IMR-90 (cell line): Measurements from ENCODE around the gene GPR183. TPM values are rescaled to one million over a fixed set of nuclear protein-coding genes. Genes with fewer than 3 reads are reported as not detected.

Experiments
- ATAC-seq: fragments of 200-7000 bp; cut with Tn5 transposase; 2 replicates; pipeline ENCODE4 v1.9.1; 2020; ENCODE audit warnings: low read depth, mild to moderate bottlenecking, moderate library complexity
- BruUV-seq: library from RNA; stranded (reverse); fragments of 400-500 nt; replicated peaks from 2 replicates; lab custom pipeline; 2021; lab: Mats Ljungman, UMichigan
- CTCF ChIA-PET: fragments of 300-600 bp; formaldehyde crosslinking; extraction: SDS; loops from one replicate; lab custom pipeline; 2021; ENCODE audit warnings: antibody characterized with exemption; lab: Yijun Ruan, JAX
- POLR2A ChIA-PET: fragments of 300-600 bp; sonication (Branson Sonifier 250); formaldehyde crosslinking; loops from one replicate; lab custom pipeline; 2022; ENCODE audit warnings: antibody characterized with exemption; ENCODE audit not compliant: unreplicated experiment; lab: Charles Lee
- DNase-seq: peaks from one replicate; pipeline ENCODE4 v3.0.0; 2013
- H2AFZ ChIP-seq: replicated peaks from 2 replicates; pipeline ENCODE3; 2013; ENCODE audit warnings: low read length, mild to moderate bottlenecking; ENCODE audit not compliant: poor library complexity
- H2AK5ac ChIP-seq: 2 replicates; pipeline ENCODE4 v1.6.1; 2013; ENCODE audit warnings: low read depth, low read length, inconsistent platforms
- H2AK9ac ChIP-seq: replicated peaks from 2 replicates; pipeline ENCODE3; 2013; ENCODE audit warnings: mild to moderate bottlenecking, low read depth, low read length, moderate library complexity; ENCODE audit not compliant: poor library complexity
- H2BK120ac ChIP-seq: 2 replicates; pipeline ENCODE4 v1.6.1; 2013; ENCODE audit warnings: low read depth, low read length, inconsistent platforms
- H2BK15ac ChIP-seq: 3 replicates; pipeline ENCODE4 v1.6.1; 2013; ENCODE audit warnings: low read depth, low read length, inconsistent platforms
- H2BK20ac ChIP-seq: 2 replicates; pipeline ENCODE4 v1.6.1; 2013; ENCODE audit warnings: low read depth, mild to moderate bottlenecking, inconsistent platforms, low read length, moderate library complexity
- H2BK5ac ChIP-seq: 2 replicates; pipeline ENCODE4 v1.6.1; 2013; ENCODE audit warnings: mild to moderate bottlenecking, low read depth, low read length, inconsistent platforms; ENCODE audit not compliant: poor library complexity, severe bottlenecking
- H3K14ac ChIP-seq: replicated peaks from 2 replicates; pipeline ENCODE4 v1.6.1; 2013; ENCODE audit warnings: low read depth, low read length, inconsistent platforms
- H3K18ac ChIP-seq: 2 replicates; pipeline ENCODE4 v1.6.1; 2013; ENCODE audit warnings: low read depth, low read length, control low read depth
- H3K23ac ChIP-seq: 2 replicates; pipeline ENCODE4 v1.6.1; 2013; ENCODE audit warnings: low read depth, low read length, inconsistent platforms
- H3K27ac ChIP-seq: 2 replicates; pipeline ENCODE4 v1.5.1; 2013; ENCODE audit warnings: mild to moderate bottlenecking, control low read depth, low read length; ENCODE audit not compliant: insufficient read depth
- H3K27me3 ChIP-seq: 2 replicates; pipeline ENCODE4 v1.6.1; 2013; ENCODE audit warnings: low read length; ENCODE audit not compliant: control insufficient read depth, insufficient read depth
- H3K36me3 ChIP-seq: 2 replicates; pipeline ENCODE4 v1.6.1; 2013; ENCODE audit warnings: low read length, mixed read lengths; ENCODE audit not compliant: control insufficient read depth, insufficient read depth
- H3K4ac ChIP-seq: 2 replicates; pipeline ENCODE4 v1.6.1; 2013; ENCODE audit warnings: low read depth, low read length, inconsistent platforms
- H3K4me1 ChIP-seq: 2 replicates; pipeline ENCODE4 v1.6.1; 2013; ENCODE audit warnings: low read length, mixed read lengths; ENCODE audit not compliant: control insufficient read depth, insufficient read depth
- H3K4me2 ChIP-seq: 2 replicates; pipeline ENCODE4 v1.6.1; 2013; ENCODE audit warnings: low read depth, mild to moderate bottlenecking, control low read depth, low read length, moderate library complexity
- H3K4me3 ChIP-seq: 2 replicates; pipeline ENCODE4 v1.5.1; 2013; ENCODE audit warnings: low read depth, mild to moderate bottlenecking, control low read depth, low read length, moderate library complexity; ENCODE audit not compliant: insufficient read depth
- H3K56ac ChIP-seq: 2 replicates; pipeline ENCODE4 v1.6.1; 2013; ENCODE audit warnings: low read length, inconsistent platforms; ENCODE audit not compliant: insufficient read depth; ENCODE audit errors: extremely low read depth
- H3K79me1 ChIP-seq, 2 experiments: 2 replicates each; pipeline ENCODE4 v1.6.1; 2013; ENCODE audit warnings: low read length in 2 of 2, inconsistent platforms in 1 of 2, low read depth in 1 of 2
- H3K9ac ChIP-seq: 2 replicates; pipeline ENCODE4 v1.6.1; 2013; ENCODE audit warnings: low read depth, low read length, control low read depth
- H3K9me1 ChIP-seq: 2 replicates; pipeline ENCODE4 v1.6.1; 2013; ENCODE audit warnings: low read length, inconsistent platforms; ENCODE audit not compliant: insufficient read depth
- H3K9me3 ChIP-seq: 2 replicates; pipeline ENCODE4 v1.6.1; 2013; ENCODE audit warnings: low read length; ENCODE audit not compliant: control insufficient read depth, insufficient read depth
- H4K20me1 ChIP-seq: 2 replicates; pipeline ENCODE4 v1.6.1; 2013; ENCODE audit warnings: low read length, inconsistent platforms; ENCODE audit not compliant: insufficient read depth
- H4K5ac ChIP-seq: 2 replicates; pipeline ENCODE4 v1.6.1; 2013; ENCODE audit warnings: mild to moderate bottlenecking, low read depth, low read length, control low read depth
- H4K8ac ChIP-seq, 2 experiments: 2 replicates each; pipeline ENCODE4 v1.6.1; 2013; ENCODE audit warnings: low read depth in 2 of 2, low read length in 2 of 2, control low read depth in 1 of 2, inconsistent platforms in 1 of 2
- H4K91ac ChIP-seq: 2 replicates; pipeline ENCODE4 v1.6.1; 2013; ENCODE audit warnings: low read depth, low read length, inconsistent platforms; ENCODE audit not compliant: insufficient read depth
- BHLHE40 ChIP-seq: fragments of 150-350 bp; IDR thresholded peaks from 2 replicates; pipeline ENCODE4 v1.6.1; 2016; ENCODE audit warnings: mild to moderate bottlenecking, low read depth, low read length
- CEBPB ChIP-seq: IDR thresholded peaks from 2 replicates; pipeline ENCODE4 v1.6.1; 2012; ENCODE audit warnings: low read depth, low read length, improper control_type of control experiment
- CHD1 ChIP-seq: IDR thresholded peaks from 2 replicates; pipeline ENCODE4 v1.6.1; 2012; ENCODE audit warnings: low read depth, low read length, improper control_type of control experiment
- ELK1 ChIP-seq: fragments of 150-350 bp; IDR thresholded peaks from 2 replicates; pipeline ENCODE4 v1.6.1; 2016; ENCODE audit warnings: low read depth, mild to moderate bottlenecking, low read length, moderate library complexity, borderline replicate concordance
- FOS ChIP-seq: fragments of 150-350 bp; IDR thresholded peaks from 2 replicates; pipeline ENCODE4 v1.6.1; 2016; ENCODE audit warnings: low read depth, low read length
- MAZ ChIP-seq: IDR thresholded peaks from 2 replicates; pipeline ENCODE4 v1.6.1; 2012; ENCODE audit warnings: low read depth, mild to moderate bottlenecking, low read length, improper control_type of control experiment, moderate library complexity, borderline replicate concordance
- MXI1 ChIP-seq: IDR thresholded peaks from 2 replicates; pipeline ENCODE4 v1.6.1; 2012; ENCODE audit warnings: low read depth, mild to moderate bottlenecking, low read length, moderate library complexity, borderline replicate concordance
- NFE2L2 ChIP-seq: fragments of 150-350 bp; IDR thresholded peaks from 2 replicates; pipeline ENCODE4 v1.6.1; 2016; ENCODE audit warnings: low read depth, mild to moderate bottlenecking, low read length
- POLR2A ChIP-seq: IDR thresholded peaks from 2 replicates; pipeline ENCODE4 v1.6.1; 2012; ENCODE audit warnings: mild to moderate bottlenecking, low read depth, low read length
- RAD21 ChIP-seq: IDR thresholded peaks from 2 replicates; pipeline ENCODE4 v1.6.1; 2012; ENCODE audit warnings: low read length, improper control_type of control experiment
- RCOR1 ChIP-seq: IDR thresholded peaks from 2 replicates; pipeline ENCODE4 v1.6.1; 2012; ENCODE audit warnings: mild to moderate bottlenecking, low read length, improper control_type of control experiment; ENCODE audit not compliant: insufficient replicate concordance
- RFX5 ChIP-seq: IDR thresholded peaks from 2 replicates; pipeline ENCODE4 v1.8.0; 2012; ENCODE audit warnings: low read depth, mild to moderate bottlenecking, low read length, moderate library complexity
- SMC3 ChIP-seq: fragments of 150-350 bp; IDR thresholded peaks from 2 replicates; pipeline ENCODE4 v1.6.1; 2016; ENCODE audit warnings: low read depth, mild to moderate bottlenecking, antibody characterized with exemption, low read length, moderate library complexity
- WGBS, 2 experiments: methylation state at CpG; one replicate each; pipeline versions ENCODE4 v1.1.5 to v1.1.7; 2013; ENCODE audit warnings: missing lambda C conversion rate in 2 of 2; ENCODE audit not compliant: insufficient read length in 1 of 2; ENCODE audit errors: extremely low coverage in 2 of 2; 5-methylcytosine and 5-hydroxymethylcytosine counted together
- dilution Hi-C: fragments of 300-500 bp; cut with HindIII; formaldehyde crosslinking; loops from one replicate; pipeline ENCODE4 v1.14.3; 2018; ENCODE audit warnings: low sequenced_read_pairs; ENCODE audit not compliant: unreplicated experiment
- in situ Hi-C: fragments of 300-500 bp; cut with MboI; formaldehyde crosslinking; loops from 3 replicates; pipeline ENCODE4 v1.14.3; 2019; ENCODE audit warnings: low sequenced_read_pairs, inconsistent platforms, mixed read lengths
- intact Hi-C: fragments of 100-400 bp; cut with micrococcal nuclease; formaldehyde crosslinking; loops from 2 replicates; pipeline ENCODE4 v1.10.0; 2022
- polyA plus RNA-seq, 3 experiments: library from polyadenylated mRNA; depleted of rRNA; stranded (reverse); fragments of >200 nt; gene quantifications; 2 replicates each; pipeline ENCODE4 v1.2.3, GENCODE V29; 2012; ENCODE audit warnings: low replicate concordance in 1 of 3
- total RNA-seq: library from RNA; depleted of rRNA; stranded (reverse); fragments of >200 nt; gene quantifications from 2 replicates; pipeline ENCODE4 v1.2.3, GENCODE V29; 2012
- TF ChIP-seq, protein P1 (sequence below): conservative IDR thresholded peaks from 2 replicates; pipeline ENCODE4 v1.5.1; 2012; ENCODE audit warnings: mild to moderate bottlenecking, low read depth, low read length, improper control_type of control experiment
- TF ChIP-seq, protein P2 (sequence below): fragments of 150-350 bp; IDR thresholded peaks from 2 replicates; pipeline ENCODE4 v1.6.1; 2017; ENCODE audit warnings: mild to moderate bottlenecking, antibody characterized with exemption, low read length, low read depth

The GPR183 gene
- total and polyA plus RNA-seq, 2 of the 4 experiments (the other 2 are of a cell fraction), result 0.18 to 0.31 TPM

GRCh38 chr13:99295488-99296252, 11.5 kb downstream of the GPR183 start:
- H2BK120ac ChIP-seq, result no peak overlapping the region
- no peak overlapping the region for H4K5ac ChIP-seq
- no peak overlapping the region for H2AK9ac ChIP-seq
- H3K9ac ChIP-seq, result no peak overlapping the region
- H3K36me3 ChIP-seq, result no peaks in the 10 kb centered on the region
- H3K14ac ChIP-seq, result no peak overlapping the region
- H3K27ac ChIP-seq, result no peak overlapping the region
- ChIA-PET CTCF (no interaction called here), POLR2A (interaction anchor here (0.6 kb wide), 1 partner anchor 264 kb away, joined by 3 read pairs; no protein-coding TSS in a partner anchor)
- intact Hi-C loops (no loop called here), in situ Hi-C loops (no loop called here), dilution Hi-C loops (no loop called here)
- H3K4ac ChIP-seq, result no peak overlapping the region
- no peak overlapping the region for H3K18ac ChIP-seq
- peaks cover 4% of the 10 kb centered on the region; the same call in 1 of the 2 replicates for H3K9me1 ChIP-seq
- no peak overlapping the region for H2BK15ac ChIP-seq
- H3K27me3 ChIP-seq, result no peaks in the 10 kb centered on the region
- no peaks in the 10 kb centered on the region for H3K4me1 ChIP-seq
- no TSS peak for BruUV-seq
- H4K8ac ChIP-seq, result no peak overlapping the region
- H3K9me3 ChIP-seq, result no peaks in the 10 kb centered on the region
- no peak overlapping the region for H3K56ac ChIP-seq
- H2BK5ac ChIP-seq, result no peak overlapping the region
- H3K79me1 ChIP-seq, result peaks cover 0 to 2% of the 10 kb centered on the region in 2 experiments; a peak in 3 of 4 replicates
- no peak overlapping the region for H2AFZ ChIP-seq
- ATAC-seq, result no peak
- peaks cover 3% of the 10 kb centered on the region; the same call in 1 of the 2 replicates for H4K20me1 ChIP-seq
- no peak for DNase-seq
- H2AK5ac ChIP-seq, result no peak overlapping the region
- H3K23ac ChIP-seq, result no peak overlapping the region
- H3K4me2 ChIP-seq, result no peak overlapping the region
- WGBS, 2 experiments, result 96% methylated on average over 8 of the region's 12 CpGs; no CpG with 5 or more reads in 1 of the 2 experiments
- no peak overlapping the region for H3K4me3 ChIP-seq
- no peak overlapping the region for H2BK20ac ChIP-seq
- no peak overlapping the region for H4K91ac ChIP-seq
- TF ChIP-seq RFX5 (no peak), RCOR1 (no peak), NFE2L2 (no peak), SMC3 (no peak), CHD1 (no peak), MXI1 (no peak), POLR2A (no peak), ELK1 (no peak), CEBPB (no peak), MAZ (no peak), FOS (no peak), RAD21 (no peak), BHLHE40 (no peak)
- TF ChIP-seq, protein P1, sequence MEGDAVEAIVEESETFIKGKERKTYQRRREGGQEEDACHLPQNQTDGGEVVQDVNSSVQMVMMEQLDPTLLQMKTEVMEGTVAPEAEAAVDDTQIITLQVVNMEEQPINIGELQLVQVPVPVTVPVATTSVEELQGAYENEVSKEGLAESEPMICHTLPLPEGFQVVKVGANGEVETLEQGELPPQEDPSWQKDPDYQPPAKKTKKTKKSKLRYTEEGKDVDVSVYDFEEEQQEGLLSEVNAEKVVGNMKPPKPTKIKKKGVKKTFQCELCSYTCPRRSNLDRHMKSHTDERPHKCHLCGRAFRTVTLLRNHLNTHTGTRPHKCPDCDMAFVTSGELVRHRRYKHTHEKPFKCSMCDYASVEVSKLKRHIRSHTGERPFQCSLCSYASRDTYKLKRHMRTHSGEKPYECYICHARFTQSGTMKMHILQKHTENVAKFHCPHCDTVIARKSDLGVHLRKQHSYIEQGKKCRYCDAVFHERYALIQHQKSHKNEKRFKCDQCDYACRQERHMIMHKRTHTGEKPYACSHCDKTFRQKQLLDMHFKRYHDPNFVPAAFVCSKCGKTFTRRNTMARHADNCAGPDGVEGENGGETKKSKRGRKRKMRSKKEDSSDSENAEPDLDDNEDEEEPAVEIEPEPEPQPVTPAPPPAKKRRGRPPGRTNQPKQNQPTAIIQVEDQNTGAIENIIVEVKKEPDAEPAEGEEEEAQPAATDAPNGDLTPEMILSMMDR, result no peak
- TF ChIP-seq, protein P2, sequence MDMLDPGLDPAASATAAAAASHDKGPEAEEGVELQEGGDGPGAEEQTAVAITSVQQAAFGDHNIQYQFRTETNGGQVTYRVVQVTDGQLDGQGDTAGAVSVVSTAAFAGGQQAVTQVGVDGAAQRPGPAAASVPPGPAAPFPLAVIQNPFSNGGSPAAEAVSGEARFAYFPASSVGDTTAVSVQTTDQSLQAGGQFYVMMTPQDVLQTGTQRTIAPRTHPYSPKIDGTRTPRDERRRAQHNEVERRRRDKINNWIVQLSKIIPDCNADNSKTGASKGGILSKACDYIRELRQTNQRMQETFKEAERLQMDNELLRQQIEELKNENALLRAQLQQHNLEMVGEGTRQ, result no peak
